Measurements from ENCODE around the gene ZFP3. TPM values are rescaled to one million over a fixed set of nuclear protein-coding genes. Genes with fewer than 3 reads are reported as not detected.
"Not testable (repeated sequence)": the region's sequence is repeated elsewhere in the genome, so short reads cannot be mapped to it uniquely, and the experiment has no call there.

The ZFP3 gene
- total RNA-seq, 3 donors from 2014 or later: 8.0 to 11.2 (median 10.8) TPM

- no peaks in the 10 kb centered on the region for H3K4me1 ChIP-seq (ENCODE audit: low read depth)
- TF ChIP-seq CTCF (IDR thresholded peaks at IDR 0.05): no peak
- H3K9me3 ChIP-seq: no peaks in the 10 kb centered on the region
- intact Hi-C loops (cut with DNase I, micrococcal nuclease): no loop called here
- DNase-seq (no peak), ATAC-seq (no peak)
- no peak overlapping the region for H3K4me3 ChIP-seq
- no peaks in the 10 kb centered on the region for H3K36me3 ChIP-seq (ENCODE audit: low read depth)
These were observed 48.6 kb downstream of the ZFP3 start for GRCh38 chr17:5126719-5127488.

GRCh38 chr17:5127910-5128309, 49.6 kb downstream of the ZFP3 start:
- no peaks in the 10 kb centered on the region for H3K9me3 ChIP-seq
- no peak overlapping the region for H3K4me3 ChIP-seq
- no peaks in the 10 kb centered on the region for H3K36me3 ChIP-seq (ENCODE audit: low read depth)
- intact Hi-C loops (cut with DNase I, micrococcal nuclease): no loop called here
- no peak for TF ChIP-seq CTCF (IDR thresholded peaks at IDR 0.05)
- DNase-seq (no peak), ATAC-seq (no peak)
- no peaks in the 10 kb centered on the region for H3K4me1 ChIP-seq (ENCODE audit: low read depth)

- H3K36me3 ChIP-seq (ENCODE audit: low read depth); ATAC-seq; intact Hi-C loops (cut with DNase I, micrococcal nuclease); H3K4me1 ChIP-seq (ENCODE audit: low read depth); H3K4me3 ChIP-seq; DNase-seq; H3K9me3 ChIP-seq: not testable (repeated sequence)
These were observed 50.1 kb downstream of the ZFP3 start for GRCh38 chr17:5128387-5128786.

GRCh38 chr17:5128905-5129535, 50.8 kb downstream of the ZFP3 start:
- no peaks in the 10 kb centered on the region for H3K4me1 ChIP-seq (ENCODE audit: low read depth)
- intact Hi-C loops (cut with DNase I, micrococcal nuclease): no loop called here
- TF ChIP-seq CTCF (IDR thresholded peaks at IDR 0.05): no peak
- ATAC-seq (no peak), DNase-seq (no peak)
- H3K4me3 ChIP-seq: no peak overlapping the region
- H3K36me3 ChIP-seq (ENCODE audit: low read depth): no peaks in the 10 kb centered on the region
- no peaks in the 10 kb centered on the region for H3K9me3 ChIP-seq

- intact Hi-C loops (cut with DNase I, micrococcal nuclease); H3K9me3 ChIP-seq; H3K4me1 ChIP-seq (ENCODE audit: low read depth); H3K4me3 ChIP-seq; DNase-seq; ATAC-seq; H3K36me3 ChIP-seq (ENCODE audit: low read depth): not testable (repeated sequence)
These were observed 51.5 kb downstream of the ZFP3 start for GRCh38 chr17:5129770-5130169.

GRCh38 chr17:5130261-5130660, 52.0 kb downstream of the ZFP3 start:
- H3K9me3 ChIP-seq; H3K36me3 ChIP-seq (ENCODE audit: low read depth); ATAC-seq; DNase-seq; intact Hi-C loops (cut with DNase I, micrococcal nuclease); H3K4me1 ChIP-seq (ENCODE audit: low read depth); H3K4me3 ChIP-seq: not testable (repeated sequence)

- H3K9me3 ChIP-seq; H3K4me3 ChIP-seq; ATAC-seq; H3K4me1 ChIP-seq (ENCODE audit: low read depth); DNase-seq; H3K36me3 ChIP-seq (ENCODE audit: low read depth); intact Hi-C loops (cut with DNase I, micrococcal nuclease): not testable (repeated sequence)
These were observed 52.4 kb downstream of the ZFP3 start for GRCh38 chr17:5130687-5131086.
